Gastroesophageal sphincter (tissue), 3 donors: ENCODE results near the gene OR2G3.

Source experiments
- EP300 ChIP-seq: sonication (generic); formaldehyde crosslinking; IDR thresholded peaks from one replicate; pipeline ENCODE4 v1.6.1; 2017; ENCODE audit warnings: antibody characterized with exemption, mild to moderate bottlenecking
- POLR2A ChIP-seq, 2 donors: fragments of 450-650 bp; IDR thresholded peaks; one replicate each; pipeline ENCODE4 v1.6.1; 2017; ENCODE audit warnings: antibody characterized with exemption in 2 of 2, mild to moderate bottlenecking in 2 of 2, moderate library complexity in 1 of 2
- TF ChIP-seq, protein P1 (sequence below), 4 experiments: fragments of 200-600 bp in 2 of 4; fragments of 450-650 bp in 2 of 4; sonication (generic) in 1 of 4; IDR thresholded peaks; one replicate each; pipeline ENCODE4 v1.5.1; 2017 to 2019; ENCODE audit warnings: antibody characterized with exemption in 4 of 4, mild to moderate bottlenecking in 2 of 4, moderate library complexity in 2 of 4

DNA sequence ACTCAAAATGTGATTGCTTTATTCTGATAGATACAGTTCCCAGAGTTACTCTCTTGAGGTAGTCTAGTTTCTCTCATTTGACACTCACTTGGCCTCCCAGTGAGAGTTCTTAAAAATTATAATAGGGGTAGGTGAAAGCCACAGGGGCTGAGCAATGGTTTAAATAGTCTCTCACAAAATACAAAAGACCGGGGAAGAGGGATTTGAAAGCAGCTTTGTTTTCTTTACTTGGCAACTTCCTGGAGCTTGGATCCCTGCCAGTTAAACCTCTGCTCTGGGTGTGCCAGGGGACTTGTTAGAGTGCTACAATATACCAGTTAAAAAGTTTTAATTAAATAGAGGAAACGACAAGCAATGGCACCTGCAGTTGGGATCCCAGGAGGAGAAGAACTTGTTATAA, 42.5 kb downstream of the OR2G3 start:
- TF ChIP-seq POLR2A (IDR thresholded peaks at IDR 0.05) (no peak), EP300 (no peak)
- TF ChIP-seq, protein P1, sequence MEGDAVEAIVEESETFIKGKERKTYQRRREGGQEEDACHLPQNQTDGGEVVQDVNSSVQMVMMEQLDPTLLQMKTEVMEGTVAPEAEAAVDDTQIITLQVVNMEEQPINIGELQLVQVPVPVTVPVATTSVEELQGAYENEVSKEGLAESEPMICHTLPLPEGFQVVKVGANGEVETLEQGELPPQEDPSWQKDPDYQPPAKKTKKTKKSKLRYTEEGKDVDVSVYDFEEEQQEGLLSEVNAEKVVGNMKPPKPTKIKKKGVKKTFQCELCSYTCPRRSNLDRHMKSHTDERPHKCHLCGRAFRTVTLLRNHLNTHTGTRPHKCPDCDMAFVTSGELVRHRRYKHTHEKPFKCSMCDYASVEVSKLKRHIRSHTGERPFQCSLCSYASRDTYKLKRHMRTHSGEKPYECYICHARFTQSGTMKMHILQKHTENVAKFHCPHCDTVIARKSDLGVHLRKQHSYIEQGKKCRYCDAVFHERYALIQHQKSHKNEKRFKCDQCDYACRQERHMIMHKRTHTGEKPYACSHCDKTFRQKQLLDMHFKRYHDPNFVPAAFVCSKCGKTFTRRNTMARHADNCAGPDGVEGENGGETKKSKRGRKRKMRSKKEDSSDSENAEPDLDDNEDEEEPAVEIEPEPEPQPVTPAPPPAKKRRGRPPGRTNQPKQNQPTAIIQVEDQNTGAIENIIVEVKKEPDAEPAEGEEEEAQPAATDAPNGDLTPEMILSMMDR (IDR thresholded peaks at IDR 0.05), result no peak
